DMS153 treated with DMSO at 0.1 percent for 48 hours (cell line): ENCODE measurements around the gene TENM3.
"Not testable (repeated sequence)": the region's sequence is repeated elsewhere in the genome, so short reads cannot be mapped to it uniquely, and the experiment has no call there.

ENCODE experiments used
- DNase-seq: peaks from one replicate; lab custom pipeline; 2025; ENCODE audit not compliant: unreplicated experiment; lab: John Stamatoyannopoulos, UW

TENM3 gene

DNA sequence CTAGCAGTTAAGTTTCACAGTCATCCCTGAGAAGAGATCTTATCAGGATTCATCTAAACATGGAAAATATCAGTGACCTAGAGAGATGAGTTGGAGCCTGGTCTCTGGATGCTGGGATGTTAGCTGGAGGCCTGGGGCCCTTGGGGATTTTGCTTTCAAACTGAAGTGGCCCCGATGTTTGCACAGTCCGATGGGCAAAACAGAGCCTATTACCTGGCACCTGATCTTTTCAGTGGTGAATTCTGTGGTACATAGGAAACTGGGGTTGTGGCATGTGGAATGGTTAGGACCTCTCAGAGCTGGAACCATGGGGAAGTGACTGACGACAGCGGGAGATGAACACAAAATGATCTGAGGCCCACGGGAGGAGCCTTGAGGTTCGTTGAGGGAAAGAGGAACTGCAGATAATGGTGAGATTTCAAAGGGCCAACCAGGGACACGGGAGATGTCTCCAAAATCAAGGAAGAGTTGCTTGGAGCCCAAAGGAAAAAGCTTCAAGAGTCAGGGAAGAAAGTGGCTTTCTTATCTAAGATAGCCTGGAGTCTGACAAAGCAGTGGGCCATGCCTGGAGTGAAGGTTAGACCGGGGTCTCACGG, 17.8 kb upstream of the TENM3 start:
- DNase-seq: peak; percentile 90

DNA sequence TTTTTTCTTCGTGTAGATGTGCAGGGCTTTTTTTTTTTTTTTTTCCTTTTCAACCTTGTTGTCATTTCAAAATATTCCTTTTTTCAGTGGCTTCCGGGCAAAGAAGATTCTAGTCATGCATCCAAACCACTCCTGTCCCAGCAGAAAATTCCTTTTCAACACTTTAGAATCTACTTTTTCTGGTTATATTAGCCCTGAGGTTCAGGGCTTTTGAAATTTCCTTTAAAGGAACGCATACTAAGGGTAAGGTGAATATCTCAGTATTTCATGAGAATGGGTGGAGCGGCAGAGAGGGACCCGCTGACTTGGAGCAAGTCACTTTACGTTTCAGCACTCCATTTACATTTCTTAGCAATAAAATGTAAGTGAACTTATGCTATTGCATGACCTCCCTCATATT, 15.6 kb upstream of the TENM3 start:
- no peak for DNase-seq

- no peak for DNase-seq
Measured at GRCh38 chr4:182228991-182229577, 14.1 kb upstream of the TENM3 start.

DNA sequence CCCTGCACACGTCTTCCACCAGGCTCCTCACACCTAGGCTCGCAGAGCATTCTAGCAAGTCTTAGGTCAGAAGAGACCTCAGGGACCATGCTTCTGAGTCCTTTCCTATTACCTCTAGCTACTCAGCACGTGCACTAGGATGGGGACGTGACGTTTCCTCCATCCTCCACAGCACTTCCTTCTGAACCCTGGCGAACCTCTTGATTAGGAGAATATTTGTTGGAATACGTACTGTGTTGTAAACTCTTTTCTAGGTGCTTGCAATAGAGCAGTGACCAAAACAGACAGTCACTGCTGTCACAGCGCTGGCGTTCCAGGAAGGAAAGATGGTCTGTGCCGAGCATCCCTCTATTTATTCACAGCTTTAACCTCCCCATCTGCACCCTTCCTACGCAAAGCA, 12.9 kb upstream of the TENM3 start:
- no peak for DNase-seq

DNA sequence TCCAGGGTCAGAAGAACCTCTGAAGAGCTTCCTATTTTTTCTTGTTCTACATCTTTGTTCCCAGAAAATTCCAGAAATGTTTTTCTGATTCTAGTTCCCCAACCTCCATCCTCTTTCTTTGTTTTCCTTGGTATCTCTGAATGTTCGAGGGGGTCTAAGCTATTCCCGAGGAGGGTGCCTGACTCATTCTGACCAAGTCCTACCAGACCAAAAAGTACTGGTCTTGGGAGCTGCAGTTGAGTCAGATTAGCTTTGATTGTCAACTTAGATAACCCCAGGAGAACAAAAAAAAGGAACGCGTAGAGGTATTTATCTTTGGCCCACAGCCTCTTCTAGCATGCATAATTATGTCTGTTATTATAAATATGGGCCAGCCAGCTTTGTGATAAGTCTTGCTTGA, 12.1 kb upstream of the TENM3 start:
- no peak for DNase-seq

DNA sequence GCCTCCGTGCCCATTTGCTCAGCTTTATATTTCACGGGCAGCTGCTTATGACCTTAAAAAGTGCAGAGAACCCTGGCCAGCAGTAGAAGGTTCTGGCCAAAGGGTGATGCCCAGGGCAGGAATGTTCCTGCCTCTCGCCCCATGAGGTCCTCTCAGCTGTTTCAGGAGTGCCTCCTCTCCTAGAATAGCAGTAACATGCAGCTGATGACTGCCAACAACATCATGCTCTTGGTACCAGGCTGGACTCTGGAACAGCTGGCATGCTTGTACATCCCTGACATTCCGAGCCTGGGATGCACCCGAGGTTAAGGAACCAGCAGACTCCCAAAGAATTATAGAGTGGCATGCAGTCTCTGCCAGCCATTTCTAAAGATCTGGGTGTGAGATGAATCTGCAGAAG, 11.7 kb upstream of the TENM3 start:
- DNase-seq: no peak

GRCh38 chr4:182233310-182234090, 9.7 kb upstream of the TENM3 start:
- DNase-seq: no peak

GRCh38 chr4:182235021-182235795, 8.0 kb upstream of the TENM3 start:
- no peak for DNase-seq

GRCh38 chr4:182236186-182236585, 7.0 kb upstream of the TENM3 start:
- no peak for DNase-seq

DNA sequence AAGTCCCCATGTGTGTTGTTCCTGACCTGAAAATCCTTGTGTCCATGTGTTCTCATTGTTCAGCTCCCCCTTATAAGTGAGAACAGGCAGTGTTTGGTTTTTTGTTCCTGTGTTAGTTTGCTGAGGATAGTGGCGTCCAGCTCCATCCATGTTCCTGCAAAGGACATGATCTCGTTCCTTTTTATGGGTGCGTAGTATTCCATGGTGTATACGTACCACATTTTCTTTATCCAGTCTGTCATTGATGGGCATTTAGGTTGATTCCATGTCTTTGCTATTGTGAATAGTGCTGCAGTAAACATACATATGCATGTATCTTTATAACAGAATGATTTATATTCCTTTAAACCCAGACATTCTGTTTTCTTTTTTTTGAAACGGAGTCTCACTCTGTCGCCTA, 6.2 kb upstream of the TENM3 start:
- not testable (repeated sequence) for DNase-seq

GRCh38 chr4:182238355-182238931, 4.8 kb upstream of the TENM3 start:
- no peak for DNase-seq

DNA sequence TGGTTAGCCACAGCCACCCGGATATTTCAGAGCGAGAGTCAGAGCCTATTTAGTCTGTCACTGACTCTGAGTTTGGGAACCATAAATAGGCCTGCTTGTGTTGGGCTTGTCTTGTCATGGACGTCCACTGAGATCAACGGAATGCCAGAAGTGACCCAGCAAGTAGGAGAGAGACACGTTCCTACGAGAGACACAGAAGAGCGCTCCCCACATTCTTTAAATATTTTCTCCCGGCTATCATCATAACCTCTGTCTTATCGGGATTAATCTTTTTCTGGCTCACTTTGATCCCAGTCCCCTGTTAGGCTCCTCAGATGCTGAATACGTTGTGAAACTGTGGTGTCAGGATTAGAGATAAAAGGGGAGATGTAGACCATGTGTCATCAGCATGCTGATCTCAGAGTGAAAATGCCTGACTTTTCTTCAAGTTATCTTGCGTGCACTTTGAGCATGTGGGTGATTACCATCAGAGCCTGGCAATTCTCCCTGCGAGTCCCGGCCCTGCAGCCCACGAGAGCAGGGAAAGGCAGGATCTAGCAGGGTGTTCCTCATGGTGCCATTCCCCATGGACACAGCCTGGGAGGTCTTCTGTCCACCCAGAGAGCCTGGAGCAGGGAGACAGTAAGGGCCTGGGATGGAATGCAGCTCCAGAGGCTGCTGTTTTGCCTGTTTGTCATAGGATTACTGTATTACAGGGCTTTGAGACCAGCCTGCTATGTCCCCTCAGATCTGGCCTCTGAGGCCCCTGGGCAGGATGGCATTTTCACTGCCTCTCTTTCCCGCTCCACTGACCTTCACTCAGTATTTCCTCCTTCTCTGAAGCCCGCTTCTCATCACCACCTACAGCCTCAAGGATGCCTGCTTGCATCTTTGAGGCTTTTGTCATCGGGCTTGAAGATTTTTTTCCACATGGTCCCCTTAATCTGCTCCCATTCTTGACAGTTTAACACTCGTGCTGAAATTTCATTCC, 2.8 kb upstream of the TENM3 start:
- DNase-seq: no peak

DNA sequence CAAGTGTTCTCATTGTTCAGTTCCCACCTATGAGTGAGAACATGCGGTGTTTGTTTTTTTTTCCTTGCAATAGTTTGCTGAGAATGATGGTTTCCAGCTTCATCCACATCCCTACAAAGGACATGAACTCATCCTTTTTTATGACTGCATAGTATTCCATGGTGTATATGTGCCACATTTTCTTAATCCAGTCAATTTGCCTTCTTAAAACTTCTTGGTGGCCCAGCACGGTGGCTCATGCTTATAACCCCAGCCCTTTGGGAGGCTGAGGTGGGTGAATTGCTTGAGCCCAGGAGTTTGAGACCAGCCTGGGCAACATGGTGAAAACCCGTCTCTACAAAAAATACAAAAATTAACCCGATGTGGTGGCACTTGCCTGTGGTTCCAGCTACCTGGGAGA, 942 bp upstream of the TENM3 start:
- not testable (repeated sequence) for DNase-seq

- no peak for DNase-seq
Measured at GRCh38 chr4:182242787-182243186, 415 bp upstream of the TENM3 start.

DNA sequence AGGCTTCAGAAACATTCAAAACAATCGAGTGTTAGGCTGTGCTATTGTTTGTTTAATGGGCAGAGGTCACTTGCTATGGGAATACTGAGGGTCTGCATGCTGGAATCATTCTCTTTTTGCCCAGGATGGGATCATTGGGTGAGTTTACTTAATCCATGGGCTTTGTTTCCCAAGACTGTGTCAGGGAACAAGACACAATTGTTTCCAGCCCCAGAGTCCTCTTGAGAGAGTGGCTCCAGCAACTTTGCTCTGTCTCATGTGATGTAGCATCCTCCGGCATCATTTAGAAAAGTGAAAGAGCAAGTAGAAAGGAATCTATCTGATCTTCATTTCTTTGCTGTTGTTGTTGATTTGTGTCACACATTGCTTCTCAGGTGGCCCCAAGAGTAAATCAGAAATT, 1.8 kb downstream of the TENM3 start:
- DNase-seq: no peak

DNA sequence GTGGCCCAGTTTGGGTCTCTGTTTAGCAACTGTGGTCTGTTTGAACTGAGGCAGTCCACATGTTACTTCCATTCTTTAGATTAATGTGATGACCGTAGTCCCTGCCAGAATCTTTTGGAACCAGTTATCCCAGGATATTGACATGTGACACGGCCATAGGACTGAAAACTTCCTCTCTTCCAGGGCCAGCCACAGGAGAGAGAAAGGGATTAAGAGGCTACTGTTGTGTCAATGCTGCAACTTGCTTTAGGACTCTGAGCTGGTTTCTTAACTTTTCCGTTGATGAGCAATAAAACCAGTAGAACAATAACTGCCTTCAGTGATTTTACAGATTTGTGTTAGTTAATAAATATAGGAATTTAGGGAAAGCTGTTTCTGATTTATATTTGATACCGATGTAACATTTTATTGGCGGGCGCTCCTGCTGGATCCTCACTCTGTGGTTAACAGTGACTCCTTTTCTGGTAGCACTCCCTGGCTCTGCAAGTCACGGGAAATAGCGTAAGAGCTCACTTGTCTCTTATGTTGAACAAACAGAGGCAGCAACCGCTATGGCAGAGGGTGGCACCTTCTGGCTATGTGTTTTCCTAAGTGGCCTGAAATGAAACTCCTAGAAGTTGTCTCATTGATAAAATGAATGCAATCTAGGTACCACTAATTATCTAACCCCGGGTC, 2.5 kb downstream of the TENM3 start:
- no peak for DNase-seq

- DNase-seq: no peak
Measured at GRCh38 chr4:182246401-182247205, 3.4 kb downstream of the TENM3 start.

DNA sequence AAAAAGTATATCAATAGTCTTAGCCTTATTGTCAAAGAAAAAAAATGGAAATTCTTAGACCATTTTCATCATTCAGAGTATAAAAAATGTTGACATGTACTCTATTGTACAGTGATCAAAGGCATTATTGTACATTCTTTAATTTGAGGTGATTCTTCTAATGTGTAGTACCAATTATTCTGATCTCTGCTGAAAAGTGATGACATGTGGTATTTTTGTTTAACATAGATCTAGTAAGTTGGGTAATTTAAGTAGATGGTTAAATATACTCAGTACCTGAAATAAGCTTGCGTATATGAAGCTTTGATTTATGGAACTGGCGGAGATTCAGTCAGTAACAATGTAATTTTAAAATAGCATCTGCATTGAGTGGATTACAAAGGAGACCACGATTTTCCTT, 5.1 kb downstream of the TENM3 start:
- DNase-seq: no peak

GRCh38 chr4:182250446-182250845, 7.2 kb downstream of the TENM3 start:
- DNase-seq: no peak
